CD1c-positive myeloid dendritic cell (primary cell): Measurements from ENCODE around the gene IQCF6.
"Not testable (repeated sequence)": the region's sequence is repeated elsewhere in the genome, so short reads cannot be mapped to it uniquely, and the experiment has no call there.

ENCODE experiments used
- DNase-seq: peaks from one replicate; pipeline ENCODE4 v3.0.0-alpha.2; 2016; ENCODE audit errors: extremely low spot score

Gene IQCF6

GRCh38 chr3:51759203-51759602, 19.8 kb downstream of the IQCF6 start:
- no peak for DNase-seq

DNA sequence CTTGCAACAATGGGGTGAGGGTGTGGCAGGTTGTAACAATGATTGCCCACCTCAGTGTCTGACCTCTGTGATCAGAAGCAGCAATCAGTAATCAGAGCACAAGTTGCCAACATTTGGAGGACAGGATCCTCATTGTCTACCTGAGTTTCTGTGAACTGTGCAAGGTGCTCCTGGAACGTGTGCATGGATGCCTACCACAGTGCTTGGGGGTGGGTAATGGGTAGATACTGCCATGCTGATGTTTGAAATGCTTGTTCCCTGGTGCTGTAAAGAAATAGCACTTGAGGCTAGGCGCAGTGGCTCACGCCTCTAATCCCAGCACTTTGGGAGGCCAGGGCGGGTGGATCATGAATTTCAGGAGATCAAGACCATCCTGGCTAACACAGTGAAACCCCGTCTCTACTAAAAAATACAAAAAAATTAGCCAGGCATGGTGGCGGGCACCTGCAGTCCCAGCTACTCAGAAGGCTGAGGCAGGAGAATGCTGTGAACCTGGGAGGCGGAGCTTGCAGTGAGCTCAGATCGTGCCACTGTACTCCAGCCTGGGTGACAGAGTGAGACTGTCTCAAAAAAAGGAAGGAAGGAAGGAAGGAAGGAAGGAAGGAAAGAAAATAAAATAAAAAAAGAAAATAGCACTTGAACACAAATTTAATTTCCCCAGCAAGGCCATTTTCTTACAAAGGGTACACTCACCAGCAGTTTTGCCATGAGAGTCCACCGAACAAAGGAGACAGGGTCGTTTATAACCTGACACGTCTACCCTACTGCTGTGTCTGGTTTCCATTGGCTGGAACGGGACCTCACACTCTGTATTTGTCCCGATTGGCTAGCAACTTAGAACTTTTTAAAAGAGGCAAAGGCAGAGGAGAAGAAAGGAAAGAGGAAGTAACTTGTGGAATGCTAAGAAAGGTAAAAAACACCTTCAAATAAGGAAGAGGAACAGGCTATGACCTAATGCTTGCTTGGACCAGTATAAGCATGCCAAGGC, 25.0 kb downstream of the IQCF6 start:
- DNase-seq, result not testable (repeated sequence)

- DNase-seq, result no peak
These were observed 27.8 kb downstream of the IQCF6 start for GRCh38 chr3:51751287-51751686.

GRCh38 chr3:51750878-51751277, 28.2 kb downstream of the IQCF6 start:
- no peak for DNase-seq

GRCh38 chr3:51748327-51748726, 30.7 kb downstream of the IQCF6 start:
- no peak for DNase-seq

DNA sequence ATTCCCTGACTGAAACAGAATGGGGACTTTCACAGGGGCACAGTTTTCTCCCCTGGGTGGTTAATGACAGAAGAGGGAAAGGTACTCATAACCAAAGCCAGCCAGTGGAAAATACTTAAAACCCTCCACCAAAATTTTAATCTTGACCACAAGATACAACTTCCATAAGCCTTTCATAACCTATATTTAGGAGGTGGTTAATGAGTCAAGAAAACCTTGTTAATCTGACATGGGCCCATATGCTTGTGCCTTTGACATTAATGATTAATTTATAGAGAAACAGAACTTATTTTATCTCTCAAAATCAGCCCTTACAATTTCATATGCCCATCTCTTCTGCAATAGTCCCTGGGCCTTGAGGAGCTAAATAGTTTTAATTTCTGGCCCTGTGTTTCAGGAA, 31.2 kb downstream of the IQCF6 start:
- no peak for DNase-seq

- DNase-seq, result peak; percentile 73
These were observed 36.1 kb downstream of the IQCF6 start for GRCh38 chr3:51742978-51743377.

DNA sequence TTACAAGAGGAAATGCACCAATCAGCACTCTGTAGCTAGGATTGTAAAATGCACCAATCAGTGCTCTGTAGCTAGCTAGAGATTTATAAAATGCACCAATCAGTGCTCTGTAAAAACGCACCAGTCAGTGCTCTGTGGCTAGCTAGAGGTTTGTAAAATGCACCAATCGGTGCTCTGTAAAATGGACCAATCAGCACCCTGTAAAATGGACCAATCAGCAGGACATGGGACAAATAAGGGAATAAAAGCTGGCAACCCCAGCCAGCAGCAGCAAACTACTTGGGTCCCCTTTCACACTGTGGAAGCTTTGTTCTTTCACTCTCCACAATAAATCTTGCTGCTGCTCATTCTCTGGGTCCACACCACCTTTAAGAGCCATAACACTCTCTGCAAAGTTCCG, 36.7 kb downstream of the IQCF6 start:
- not testable (repeated sequence) for DNase-seq

GRCh38 chr3:51739110-51739509, 39.9 kb downstream of the IQCF6 start:
- DNase-seq, result peak; percentile 57

DNA sequence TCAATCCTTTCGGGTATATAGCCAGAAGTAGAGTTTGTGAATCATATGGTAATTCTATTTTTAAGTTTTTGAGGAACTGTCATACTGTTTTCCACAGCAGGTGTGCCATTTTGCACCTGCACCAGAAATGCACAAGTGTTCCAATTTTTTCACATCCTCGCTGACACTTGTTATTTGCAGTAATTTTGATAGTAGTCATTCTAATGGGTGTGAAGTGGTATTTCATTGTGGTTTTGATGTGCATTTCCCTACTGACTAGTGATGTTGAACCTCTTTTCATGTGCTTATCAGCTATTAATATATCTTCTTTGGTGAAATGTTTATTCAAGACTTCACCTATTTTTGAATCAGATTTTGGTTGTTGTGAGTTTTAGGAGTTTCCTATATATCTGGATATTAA, 43.1 kb downstream of the IQCF6 start:
- no peak for DNase-seq

GRCh38 chr3:51735039-51735438, 44.0 kb downstream of the IQCF6 start:
- DNase-seq, result no peak

GRCh38 chr3:51734572-51734907, 44.5 kb downstream of the IQCF6 start:
- no peak for DNase-seq

- DNase-seq, result no peak
These were observed 45.0 kb downstream of the IQCF6 start for GRCh38 chr3:51733859-51734571.

- DNase-seq, result no peak
These were observed 49.9 kb downstream of the IQCF6 start for GRCh38 chr3:51729042-51729633.
